HFFc6 (cell line): Measurements from ENCODE around the gene GNPTG. TPM values are rescaled to one million over a fixed set of nuclear protein-coding genes. Genes with fewer than 3 reads are reported as not detected.

ENCODE experiments used
- DNase-seq: peaks from one replicate; pipeline ENCODE4 v3.0.0-alpha.2; 2018
- H3K27ac Mint-ChIP-seq: 2 replicates; pipeline ENCODE4 v1.8.0; 2020; ENCODE audit warnings: mild to moderate bottlenecking, mixed read lengths
- H3K27me3 Mint-ChIP-seq: 2 replicates; pipeline ENCODE4 v1.8.0; 2021; ENCODE audit warnings: mild to moderate bottlenecking, moderate library complexity, mixed read lengths; ENCODE audit not compliant: insufficient read depth
- H3K36me3 Mint-ChIP-seq: 2 replicates; pipeline ENCODE4 v1.8.0; 2021; ENCODE audit warnings: low read depth, mixed read lengths
- H3K4me1 Mint-ChIP-seq: 2 replicates; pipeline ENCODE4 v1.8.0; 2020; ENCODE audit warnings: low read depth, mixed read lengths
- H3K4me3 Mint-ChIP-seq: 2 replicates; pipeline ENCODE4 v1.8.0; 2020; ENCODE audit warnings: mild to moderate bottlenecking, moderate library complexity, mixed read lengths
- H3K9me3 Mint-ChIP-seq: 2 replicates; pipeline ENCODE4 v1.8.0; 2020; ENCODE audit warnings: mild to moderate bottlenecking, mixed read lengths
- CTCF ChIP-seq: fragments of 200-600 bp; sonication (generic); IDR thresholded peaks from 2 replicates; pipeline ENCODE4 v1.5.0; 2021; ENCODE audit warnings: antibody characterized with exemption, mild to moderate bottlenecking
- total RNA-seq, 6 experiments: library from RNA; stranded (reverse); fragmentation: NEBNext Ultra II Directional; extraction: Animal tissue kit (Norgen Biotek cat#: 25700); gene quantifications; 2 replicates in 1 of 6; 3 replicates in 5 of 6; pipeline ENCODE4 v1.2.3, GENCODE V29; 2021

The GNPTG gene
- total RNA-seq, 6 experiments from 2014 or later, result 46.8 to 68.1 (median 52.6) TPM

- H3K27ac Mint-ChIP-seq, result peak within 1 kb of the TSS; percentile 99
- H3K36me3 Mint-ChIP-seq, result peaks cover 13% of the 10 kb centered on the region
- no peaks in the 10 kb centered on the region for H3K9me3 Mint-ChIP-seq
- peaks cover 2% of the 10 kb centered on the region; the same call in 1 of the 2 replicates for H3K27me3 Mint-ChIP-seq
- peaks cover 14% of the 10 kb centered on the region for H3K4me1 Mint-ChIP-seq
- TF ChIP-seq CTCF, result no peak
- peak within 1 kb of the TSS; percentile 97 for H3K4me3 Mint-ChIP-seq
- peak; percentile 97 for DNase-seq
Measured at GRCh38 chr16:1308977-1309885, 42.5 kb upstream of the GNPTG start, which contains the start of gene UBE2I. UBE2I (plus strand) TSS chr16:1309636; CDS start chr16:1314031, 4,395 bp downstream.

- Mint-ChIP-seq H3K36me3 (peaks cover 16% of the 10 kb centered on the region), H3K27me3 (peaks cover 2% of the 10 kb centered on the region; the same call in 1 of the 2 replicates), H3K4me3 (peak overlapping the region; percentile 97), H3K27ac (peak overlapping the region; percentile 90), H3K4me1 (peaks cover 14% of the 10 kb centered on the region), H3K9me3 (no peaks in the 10 kb centered on the region)
- no peak for TF ChIP-seq CTCF
- DNase-seq, result peak; percentile 39
Measured at GRCh38 chr16:1309888-1310831, 41.6 kb upstream of the GNPTG start.

GRCh38 chr16:1310832-1311200, 40.9 kb upstream of the GNPTG start:
- Mint-ChIP-seq H3K36me3 (peaks cover 16% of the 10 kb centered on the region), H3K27me3 (peaks cover 2% of the 10 kb centered on the region; the same call in 1 of the 2 replicates), H3K27ac (peak overlapping the region; percentile 90), H3K4me3 (peak overlapping the region; percentile 97), H3K4me1 (peaks cover 14% of the 10 kb centered on the region), H3K9me3 (no peaks in the 10 kb centered on the region)
- peak; percentile 15 for DNase-seq
- TF ChIP-seq CTCF, result no peak

GRCh38 chr16:1311212-1311737, 40.5 kb upstream of the GNPTG start:
- TF ChIP-seq CTCF, result 0 out of 2 replicates have a peak, but pooled peaks have one; percentile 13
- no peaks in the 10 kb centered on the region for H3K9me3 Mint-ChIP-seq
- peaks cover 18% of the 10 kb centered on the region for H3K36me3 Mint-ChIP-seq
- peak overlapping the region; percentile 97 for H3K4me3 Mint-ChIP-seq
- H3K27me3 Mint-ChIP-seq, result peaks cover 3% of the 10 kb centered on the region; the same call in 1 of the 2 replicates
- DNase-seq, result no peak
- H3K27ac Mint-ChIP-seq, result peak overlapping the region; percentile 90
- H3K4me1 Mint-ChIP-seq, result peaks cover 14% of the 10 kb centered on the region
